Measurements from ENCODE around the gene CCHCR1. TPM values are rescaled to one million over a fixed set of nuclear protein-coding genes. Genes with fewer than 3 reads are reported as not detected.
A peak's percentile ranks its signal among the peaks of the same experiment; 100 is the strongest.
"Not testable (repeated sequence)": the region's sequence is repeated elsewhere in the genome, so short reads cannot be mapped to it uniquely, and the experiment has no call there.

CCHCR1 gene, protein sequence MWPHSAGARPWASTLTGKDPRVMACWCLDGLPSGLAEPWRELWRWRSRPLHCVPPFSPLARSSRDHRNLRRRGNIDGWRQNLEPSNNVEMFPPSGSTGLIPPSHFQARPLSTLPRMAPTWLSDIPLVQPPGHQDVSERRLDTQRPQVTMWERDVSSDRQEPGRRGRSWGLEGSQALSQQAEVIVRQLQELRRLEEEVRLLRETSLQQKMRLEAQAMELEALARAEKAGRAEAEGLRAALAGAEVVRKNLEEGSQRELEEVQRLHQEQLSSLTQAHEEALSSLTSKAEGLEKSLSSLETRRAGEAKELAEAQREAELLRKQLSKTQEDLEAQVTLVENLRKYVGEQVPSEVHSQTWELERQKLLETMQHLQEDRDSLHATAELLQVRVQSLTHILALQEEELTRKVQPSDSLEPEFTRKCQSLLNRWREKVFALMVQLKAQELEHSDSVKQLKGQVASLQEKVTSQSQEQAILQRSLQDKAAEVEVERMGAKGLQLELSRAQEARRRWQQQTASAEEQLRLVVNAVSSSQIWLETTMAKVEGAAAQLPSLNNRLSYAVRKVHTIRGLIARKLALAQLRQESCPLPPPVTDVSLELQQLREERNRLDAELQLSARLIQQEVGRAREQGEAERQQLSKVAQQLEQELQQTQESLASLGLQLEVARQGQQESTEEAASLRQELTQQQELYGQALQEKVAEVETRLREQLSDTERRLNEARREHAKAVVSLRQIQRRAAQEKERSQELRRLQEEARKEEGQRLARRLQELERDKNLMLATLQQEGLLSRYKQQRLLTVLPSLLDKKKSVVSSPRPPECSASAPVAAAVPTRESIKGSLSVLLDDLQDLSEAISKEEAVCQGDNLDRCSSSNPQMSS
- 10 to 100 TPM; 31.0 to 37.9 (median 31.8) TPM for polyA plus RNA-seq (ENCODE audit: insufficient read depth in 1 of 5, insufficient read length in 5 of 5, low replicate concordance in 1 of 5)
- long read RNA-seq, donor 1, partial matches to known transcripts: 5 of 29 reads
- long read RNA-seq, donor 1, other reads (novel, unspliced or antisense): 21 of 29 reads
- long read RNA-seq, donor 2: 0 reads
- long read RNA-seq, donor 3, partial matches to known transcripts: 0 of 2 reads
- long read RNA-seq, donor 3, other reads (novel, unspliced or antisense): 0 of 2 reads
- long read RNA-seq, donor 4, partial matches to known transcripts: 0 of 2 reads
- long read RNA-seq, donor 4, other reads (novel, unspliced or antisense): 0 of 2 reads
- long read RNA-seq, donor 5, partial matches to known transcripts: 12 of 32 reads
- long read RNA-seq, donor 5, other reads (novel, unspliced or antisense): 19 of 32 reads
- long read RNA-seq, donor 6, partial matches to known transcripts: 0 of 11 reads
- long read RNA-seq, donor 6, other reads (novel, unspliced or antisense): 10 of 11 reads
- long read RNA-seq, donor 7, partial matches to known transcripts: 0 of 2 reads
- long read RNA-seq, donor 7, other reads (novel, unspliced or antisense): 0 of 2 reads
- long read RNA-seq, donor 8: 0 reads

DNA sequence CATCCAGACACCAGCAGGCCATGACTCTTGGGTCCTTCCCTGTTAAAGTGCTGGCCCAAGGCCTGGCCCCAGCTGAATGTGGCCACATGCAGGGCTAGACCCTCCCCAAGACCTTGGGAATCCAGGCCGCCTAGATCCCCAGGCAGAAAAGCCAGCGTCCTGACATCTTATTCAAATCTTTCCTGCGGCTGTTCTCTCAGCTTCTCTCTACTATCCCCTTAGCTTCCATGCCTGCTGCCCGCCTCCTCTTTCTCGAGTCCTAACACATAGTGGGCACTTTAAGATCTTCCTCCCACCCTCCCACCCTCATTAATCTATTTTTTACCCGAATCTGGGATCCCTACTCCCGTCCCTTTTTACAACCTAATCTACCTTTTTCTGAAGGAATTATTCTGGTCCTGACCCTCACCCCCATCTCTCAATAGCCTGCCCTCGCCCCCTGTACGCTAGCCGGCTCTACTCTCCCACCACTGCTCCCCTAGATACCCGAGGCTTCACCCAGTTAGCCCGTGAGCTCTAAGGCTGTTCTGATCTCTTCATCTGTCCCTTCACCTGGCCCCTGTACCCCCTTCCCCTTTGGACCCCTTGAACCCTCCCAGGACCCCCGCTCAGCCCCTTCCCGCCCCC is at the start of gene CCHCR1:
Gene CCHCR1, minus strand, starts transcription at position 290 of the 627 bp plus-strand sequence. Its CDS starts 202 bp downstream, at position 88.
- DNase-seq: no peak

- no peak for DNase-seq
Observed at GRCh38 chr6:31205638-31206037, 48.0 kb upstream of the CCHCR1 start.

DNA sequence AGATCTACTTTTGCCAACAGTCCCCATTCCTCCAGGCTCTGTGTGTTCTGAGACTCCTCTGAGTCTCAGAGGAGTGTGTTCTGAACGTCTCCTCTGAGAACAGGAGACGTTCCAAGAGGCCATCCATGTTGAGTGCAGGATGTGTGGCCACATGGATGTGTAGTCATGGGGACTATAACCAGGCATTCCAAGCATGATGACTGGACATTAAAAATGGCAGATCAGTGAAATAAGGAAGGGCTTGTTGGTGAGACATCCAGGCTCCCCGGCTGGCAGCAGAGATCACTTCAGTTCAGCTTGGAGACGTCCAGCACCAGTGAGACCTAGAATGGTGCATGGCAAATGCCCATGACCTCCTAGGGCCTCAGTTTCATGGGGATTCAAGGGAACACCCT is 47.1 kb upstream of the CCHCR1 start:
- DNase-seq: no peak

DNA sequence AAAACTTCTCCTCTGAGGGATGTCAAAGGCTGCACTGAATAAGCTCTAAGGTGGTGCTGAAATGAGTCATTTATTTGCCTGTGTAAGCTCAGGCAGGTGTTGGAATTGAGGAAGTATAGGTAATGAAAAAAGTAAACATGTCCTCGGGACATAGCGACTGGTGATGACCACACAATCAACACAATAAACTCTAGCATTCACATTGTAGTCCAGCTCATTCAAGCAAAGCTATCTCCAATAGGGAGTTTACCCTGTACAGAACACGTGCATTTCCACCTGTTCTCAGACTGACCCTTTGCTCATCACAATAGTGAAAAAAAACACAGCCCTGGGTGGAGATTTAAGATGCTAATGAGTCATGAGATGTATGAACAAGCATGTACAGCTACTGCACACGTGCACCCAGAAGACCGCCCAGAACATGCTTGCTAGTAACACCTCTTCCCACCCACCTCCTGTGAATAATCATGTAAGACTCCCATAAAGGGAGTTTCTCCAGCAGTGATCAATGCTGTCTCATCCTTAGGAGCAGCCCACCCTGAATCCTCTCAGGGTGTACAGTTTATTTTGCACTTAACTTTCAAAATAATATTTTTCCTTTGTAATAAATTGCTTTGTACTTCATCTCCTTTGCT is 45.9 kb upstream of the CCHCR1 start:
- no peak for DNase-seq

- DNase-seq: no peak
Observed at GRCh38 chr6:31202259-31203166, 44.9 kb upstream of the CCHCR1 start.

DNA sequence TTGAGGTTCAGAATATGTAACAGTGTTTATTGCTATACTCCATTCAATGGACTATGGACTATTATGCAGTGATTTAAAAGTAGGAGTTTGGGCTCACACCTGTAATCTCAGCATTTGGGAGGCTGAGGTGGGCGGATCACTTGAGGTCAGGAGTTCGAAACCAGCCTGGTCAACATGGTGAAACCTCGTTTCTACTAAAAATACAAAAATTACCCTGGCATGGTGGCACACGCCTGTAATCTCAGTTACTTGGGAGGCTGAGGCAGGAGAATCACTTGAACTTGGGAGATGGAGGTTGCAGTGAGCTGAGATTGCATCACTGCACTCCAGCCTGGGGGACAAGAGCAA is 41.5 kb upstream of the CCHCR1 start:
- not testable (repeated sequence) for DNase-seq

GRCh38 chr6:31197559-31198305 is 40.1 kb upstream of the CCHCR1 start:
- DNase-seq: peak; percentile 82 to 85

DNA sequence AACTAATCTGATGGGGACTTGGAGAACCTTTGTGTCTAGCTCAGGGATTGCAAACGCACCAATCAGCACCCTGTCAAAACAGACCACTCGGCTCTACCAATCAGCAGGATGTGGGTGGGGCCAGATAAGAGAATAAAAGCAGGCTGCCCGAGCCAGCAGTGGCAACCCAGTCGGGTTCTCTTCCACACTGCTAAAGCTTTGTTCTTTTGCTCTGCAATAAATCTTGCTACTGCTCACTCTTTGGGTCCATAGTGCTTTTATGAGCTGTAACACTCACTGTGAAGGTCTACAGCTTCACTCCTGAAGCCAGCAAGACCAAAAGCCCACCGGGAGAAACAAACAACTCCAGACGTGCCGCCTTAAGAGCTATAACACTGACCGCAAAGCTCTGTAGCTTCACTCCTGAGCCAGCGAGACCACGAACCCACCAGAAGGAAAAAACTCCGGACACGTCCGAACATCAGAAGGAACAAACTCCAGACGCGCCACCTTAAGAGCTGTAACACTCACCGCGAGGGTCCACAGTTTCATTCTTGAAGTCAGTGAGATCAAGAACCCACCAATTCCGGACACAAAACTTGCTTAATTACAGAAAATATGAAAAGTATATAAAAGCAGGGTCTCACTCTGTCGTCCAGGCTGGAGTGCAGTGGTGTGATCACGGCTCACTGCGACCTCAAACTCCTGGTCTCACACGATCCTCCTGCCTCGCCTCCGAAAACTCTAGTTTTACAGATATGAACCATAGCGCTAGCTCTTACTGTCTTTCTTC is 38.8 kb upstream of the CCHCR1 start:
- DNase-seq: not testable (repeated sequence)

DNA sequence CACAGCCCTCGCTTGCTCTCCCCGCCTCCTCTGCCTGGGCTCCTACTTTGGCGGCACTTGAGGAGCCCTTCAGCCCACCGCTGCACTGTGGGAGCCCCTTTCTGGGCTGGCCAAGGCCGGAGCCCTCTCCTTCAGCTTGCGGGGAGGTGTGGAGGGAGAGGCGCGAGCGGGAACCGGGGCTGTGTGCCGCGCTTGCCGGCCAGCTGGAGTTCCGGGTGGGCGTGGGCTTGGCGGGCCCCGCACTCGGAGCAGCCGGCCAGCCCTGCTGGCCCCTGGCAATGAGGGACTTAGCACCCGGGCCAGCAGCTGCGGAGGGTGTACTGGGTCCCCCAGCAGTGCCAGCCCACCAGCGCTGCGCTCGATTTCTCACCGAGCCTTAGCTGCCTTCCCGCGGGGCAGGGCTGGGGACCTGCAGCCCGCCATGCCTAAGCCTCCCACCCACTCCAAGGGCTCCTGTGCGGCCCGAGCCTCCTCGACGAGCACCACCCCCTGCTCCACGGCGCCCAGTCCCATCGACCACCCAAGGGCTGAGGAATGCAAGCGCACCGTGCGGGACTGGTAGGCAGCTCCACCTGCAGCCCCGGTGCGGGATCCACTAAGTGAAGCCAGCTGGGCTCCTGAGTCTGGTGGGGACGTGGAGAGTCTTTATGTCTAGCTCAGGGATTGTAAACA is 37.8 kb upstream of the CCHCR1 start:
- not testable (repeated sequence) for DNase-seq

DNA sequence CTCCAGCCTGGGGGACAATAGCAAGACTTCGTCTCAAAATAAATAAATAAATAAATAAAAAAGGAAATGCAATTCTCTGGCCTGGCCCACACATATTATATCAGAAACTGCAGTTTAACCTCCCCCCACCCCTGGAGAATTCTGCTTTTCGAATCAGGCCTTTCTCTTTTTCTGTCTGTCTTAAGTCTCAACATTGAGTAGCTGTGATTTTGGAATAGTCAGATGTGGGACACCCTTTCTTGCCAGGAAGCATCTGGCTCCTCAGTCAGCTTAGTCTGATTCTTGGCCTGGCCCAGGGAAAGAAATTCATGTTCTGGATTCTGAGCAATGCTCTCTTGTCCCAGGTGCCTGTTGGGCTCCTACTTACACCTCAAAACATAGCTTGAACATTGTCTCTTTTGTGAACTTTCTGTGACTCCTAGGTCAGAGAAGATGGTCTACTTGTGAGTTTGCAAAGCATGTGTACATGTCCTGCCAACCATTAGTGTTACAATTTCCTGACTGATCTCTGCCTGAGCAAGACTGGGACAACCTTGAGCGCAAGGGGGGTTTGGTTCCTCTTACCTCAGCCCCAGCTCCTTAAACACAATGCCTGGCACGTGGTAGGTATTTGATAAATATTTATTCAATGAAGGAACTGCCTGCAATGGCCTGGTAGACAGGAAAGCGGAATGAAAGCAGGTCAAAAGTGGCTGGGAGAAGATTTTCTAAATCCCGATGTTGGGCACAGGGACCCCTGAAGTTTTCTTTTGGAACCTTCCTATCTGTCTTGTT is 36.6 kb upstream of the CCHCR1 start:
- DNase-seq: peak in 1 of 2 donors; percentile 31

DNA sequence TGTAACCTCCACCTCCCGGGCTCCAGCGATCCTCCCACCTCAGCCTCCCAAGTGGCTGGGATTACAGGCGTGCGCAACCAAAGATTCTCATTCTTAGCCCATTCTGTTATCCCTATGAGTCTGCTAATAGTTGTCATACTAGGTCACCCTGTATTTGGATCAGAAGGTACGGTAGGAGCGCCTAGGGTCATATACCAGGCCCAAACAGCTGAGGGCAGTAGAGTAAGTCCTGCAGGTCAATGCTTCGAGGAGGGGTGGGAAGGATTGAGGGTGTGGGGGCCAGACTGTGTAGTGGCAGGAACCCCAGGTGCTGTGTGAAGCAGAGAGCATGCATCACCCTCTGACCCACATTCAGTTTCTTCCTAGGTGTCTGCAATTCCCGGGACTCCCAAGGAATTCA is 35.6 kb upstream of the CCHCR1 start:
- no peak for DNase-seq

- peak; percentile 38 to 45 for DNase-seq
Observed at GRCh38 chr6:31192431-31193105, 35.0 kb upstream of the CCHCR1 start.

GRCh38 chr6:31190488-31190887 is 32.9 kb upstream of the CCHCR1 start:
- no peak for DNase-seq

GRCh38 chr6:31189223-31189622 is 31.6 kb upstream of the CCHCR1 start:
- not testable (repeated sequence) for DNase-seq

GRCh38 chr6:31187780-31188194 is 30.2 kb upstream of the CCHCR1 start:
- DNase-seq: no peak

Measured in right lung (tissue), 10 donors.